ENCODE measurements around the gene TMA16. TPM values are rescaled to one million over a fixed set of nuclear protein-coding genes. Genes with fewer than 3 reads are reported as not detected.

The TMA16 gene
- total and polyA plus RNA-seq, 4 donors: 13.3 to 24.6 (median 16.8) TPM

DNA sequence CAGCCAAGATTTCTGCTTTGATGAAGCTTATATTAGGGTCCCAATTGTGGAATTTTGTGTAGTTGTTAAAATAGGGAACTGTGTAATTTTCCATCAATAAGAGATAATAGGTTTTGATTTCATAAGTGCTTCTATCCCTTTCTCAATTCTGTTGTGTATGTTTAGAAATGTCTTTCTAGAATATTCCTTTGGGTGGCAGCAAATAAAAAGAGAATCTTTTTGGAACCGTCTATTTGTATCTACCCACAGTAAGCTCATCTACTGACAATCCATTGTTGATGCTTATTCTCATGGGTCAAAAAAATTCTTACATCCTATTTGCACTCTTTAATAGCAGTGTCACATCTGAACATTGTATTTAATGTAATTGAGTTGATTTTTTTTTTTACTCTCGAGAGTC, 61.7 kb downstream of the TMA16 start:
- no peaks in the 10 kb centered on the region for H3K36me3 ChIP-seq (ENCODE audit: control insufficient read depth, insufficient read depth, low read length)
- DNase-seq (ENCODE audit: low read depth in 4 of 6, low spot score in 6 of 6): peak in 2 of 6 donors; percentile 73 to 91
- WGBS (ENCODE audit: insufficient coverage): no CpG with 5 or more reads among the region's 2 CpGs
- no peak overlapping the region for H3K4me3 ChIP-seq (ENCODE audit: low read depth, low read length)
- no peaks in the 10 kb centered on the region for H3K4me1 ChIP-seq (ENCODE audit: control insufficient read depth, insufficient read depth, low read length)
- no peaks in the 10 kb centered on the region for H3K9me3 ChIP-seq (ENCODE audit: control insufficient read depth, insufficient read depth, low read length)
- no peak overlapping the region for H3K27ac ChIP-seq (ENCODE audit: low read depth, low read length)
- no peaks in the 10 kb centered on the region for H3K27me3 ChIP-seq (ENCODE audit: control insufficient read depth, insufficient read depth, low read length)

DNA sequence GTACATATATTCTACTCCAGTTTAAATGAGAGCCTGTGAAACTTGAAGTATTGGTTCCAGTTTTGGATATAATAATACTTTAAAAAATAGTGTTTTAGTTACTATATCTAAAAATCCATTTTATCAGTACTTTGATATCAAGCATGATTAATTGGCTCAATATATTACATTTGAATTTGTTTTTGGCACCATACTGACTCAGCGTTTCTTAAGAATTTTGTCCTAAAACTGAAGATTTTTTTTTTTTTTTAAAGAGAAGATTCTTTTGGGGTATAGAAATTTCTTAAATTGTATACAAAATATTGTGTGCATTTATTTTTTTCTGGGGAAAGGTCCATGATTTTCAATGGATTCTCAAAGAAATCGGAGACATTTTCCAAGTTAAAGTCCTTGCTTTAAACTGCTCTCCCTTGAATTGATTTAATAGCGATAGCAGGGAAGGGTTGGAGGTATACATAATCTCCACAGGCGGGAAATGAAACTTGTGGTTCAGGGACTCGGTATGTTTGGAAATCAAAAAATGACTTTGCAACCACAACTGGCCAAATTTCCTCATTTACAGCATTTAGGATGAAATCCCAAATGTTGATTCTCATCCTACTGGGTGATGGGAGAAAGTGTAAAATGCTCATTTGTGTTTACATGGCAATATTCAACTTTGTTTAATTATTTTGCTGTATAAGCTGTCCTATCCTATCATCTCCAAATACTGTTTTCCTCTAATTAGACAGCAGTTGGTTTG, 62.3 kb downstream of the TMA16 start:
- H3K9me3 ChIP-seq (ENCODE audit: control insufficient read depth, insufficient read depth, low read length): no peaks in the 10 kb centered on the region
- no peaks in the 10 kb centered on the region for H3K4me1 ChIP-seq (ENCODE audit: control insufficient read depth, insufficient read depth, low read length)
- no CpG with 5 or more reads among the region's 5 CpGs for WGBS (ENCODE audit: insufficient coverage)
- no peak for DNase-seq (ENCODE audit: low read depth in 4 of 6, low spot score in 6 of 6)
- no peak overlapping the region for H3K27ac ChIP-seq (ENCODE audit: low read depth, low read length)
- no peaks in the 10 kb centered on the region for H3K36me3 ChIP-seq (ENCODE audit: control insufficient read depth, insufficient read depth, low read length)
- no peak overlapping the region for H3K4me3 ChIP-seq (ENCODE audit: low read depth, low read length)
- H3K27me3 ChIP-seq (ENCODE audit: control insufficient read depth, insufficient read depth, low read length): no peaks in the 10 kb centered on the region

DNA sequence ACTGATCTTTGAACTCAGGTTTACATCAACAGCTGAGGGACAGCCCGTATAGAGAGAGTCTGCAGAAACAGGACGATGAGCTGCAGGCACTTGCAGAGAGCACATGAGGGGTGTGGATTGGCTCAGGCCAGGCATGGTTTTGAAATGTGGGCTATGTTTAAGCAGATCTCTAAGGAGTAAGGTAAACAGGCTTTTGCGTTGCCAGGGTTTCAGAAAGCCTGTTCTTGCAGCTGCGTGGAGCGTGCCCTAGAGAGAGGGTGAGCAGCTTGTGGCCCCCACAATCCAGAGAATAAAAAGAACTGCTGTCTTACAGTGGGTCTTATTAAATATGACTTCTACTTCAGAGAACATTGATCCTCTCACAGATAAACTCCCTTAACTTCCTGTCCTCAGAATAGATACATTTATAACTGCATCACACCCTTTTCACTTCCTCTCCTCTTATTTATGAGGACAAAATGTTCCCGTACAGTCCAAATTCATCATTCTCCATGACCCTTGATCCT, 64.1 kb downstream of the TMA16 start:
- no peaks in the 10 kb centered on the region for H3K36me3 ChIP-seq (ENCODE audit: control insufficient read depth, insufficient read depth, low read length)
- H3K27ac ChIP-seq (ENCODE audit: low read depth, low read length): no peak overlapping the region
- WGBS (ENCODE audit: insufficient coverage): 69% methylated on average over 4 of the region's 6 CpGs
- DNase-seq (ENCODE audit: low read depth in 4 of 6, low spot score in 6 of 6): no peak
- H3K4me3 ChIP-seq (ENCODE audit: low read depth, low read length): no peak overlapping the region
- no peaks in the 10 kb centered on the region for H3K9me3 ChIP-seq (ENCODE audit: control insufficient read depth, insufficient read depth, low read length)
- H3K27me3 ChIP-seq (ENCODE audit: control insufficient read depth, insufficient read depth, low read length): no peaks in the 10 kb centered on the region
- H3K4me1 ChIP-seq (ENCODE audit: control insufficient read depth, insufficient read depth, low read length): no peaks in the 10 kb centered on the region

GRCh38 chr4:163562496-163562895, 68.0 kb downstream of the TMA16 start:
- no peak overlapping the region for H3K27ac ChIP-seq (ENCODE audit: low read depth, low read length)
- no peaks in the 10 kb centered on the region for H3K36me3 ChIP-seq (ENCODE audit: control insufficient read depth, insufficient read depth, low read length)
- no peaks in the 10 kb centered on the region for H3K27me3 ChIP-seq (ENCODE audit: control insufficient read depth, insufficient read depth, low read length)
- no peaks in the 10 kb centered on the region for H3K4me1 ChIP-seq (ENCODE audit: control insufficient read depth, insufficient read depth, low read length)
- H3K9me3 ChIP-seq (ENCODE audit: control insufficient read depth, insufficient read depth, low read length): no peaks in the 10 kb centered on the region
- WGBS (ENCODE audit: insufficient coverage): 100% methylated on average over 2 of the region's 2 CpGs
- no peak overlapping the region for H3K4me3 ChIP-seq (ENCODE audit: low read depth, low read length)
- no peak for DNase-seq (ENCODE audit: low read depth in 4 of 6, low spot score in 6 of 6)

GRCh38 chr4:163563592-163563991, 69.1 kb downstream of the TMA16 start:
- Histone ChIP-seq H3K9me3 (ENCODE audit: control insufficient read depth, insufficient read depth, low read length) (no peaks in the 10 kb centered on the region), H3K27me3 (ENCODE audit: control insufficient read depth, insufficient read depth, low read length) (no peaks in the 10 kb centered on the region), H3K27ac (ENCODE audit: low read depth, low read length) (no peak overlapping the region), H3K4me1 (ENCODE audit: control insufficient read depth, insufficient read depth, low read length) (no peaks in the 10 kb centered on the region), H3K36me3 (ENCODE audit: control insufficient read depth, insufficient read depth, low read length) (no peaks in the 10 kb centered on the region), H3K4me3 (ENCODE audit: low read depth, low read length) (no peak overlapping the region)
- WGBS (ENCODE audit: insufficient coverage): no CpG with 5 or more reads among the region's 6 CpGs
- no peak for DNase-seq (ENCODE audit: low read depth in 4 of 6, low spot score in 6 of 6)

DNA sequence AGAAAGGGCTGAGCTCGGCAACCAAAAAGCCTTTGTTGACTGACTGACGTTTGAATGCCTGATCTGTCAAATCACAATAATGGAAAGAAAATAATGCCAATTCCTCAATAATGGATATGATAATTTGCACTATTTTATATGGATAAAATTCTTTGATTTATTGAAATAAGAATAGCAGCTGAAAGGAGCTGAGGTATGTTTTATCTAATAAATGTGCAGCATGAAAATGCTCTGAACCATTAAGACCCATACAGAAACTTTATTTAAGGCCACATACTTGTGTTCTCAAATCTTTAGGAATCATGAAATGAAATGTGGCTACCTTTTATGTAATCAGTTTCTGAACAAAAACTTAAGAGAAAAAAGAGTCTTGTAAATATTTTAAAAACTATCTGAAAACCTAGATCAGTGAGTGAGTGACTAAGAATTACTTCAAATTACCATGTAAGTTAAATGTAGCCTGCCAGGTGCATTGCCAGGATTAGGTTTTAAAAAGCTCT, 69.8 kb downstream of the TMA16 start:
- WGBS (ENCODE audit: insufficient coverage): no CpG with 5 or more reads among the region's 2 CpGs
- Histone ChIP-seq H3K27ac (ENCODE audit: low read depth, low read length) (no peak overlapping the region), H3K4me1 (ENCODE audit: control insufficient read depth, insufficient read depth, low read length) (no peaks in the 10 kb centered on the region), H3K4me3 (ENCODE audit: low read depth, low read length) (no peak overlapping the region), H3K36me3 (ENCODE audit: control insufficient read depth, insufficient read depth, low read length) (no peaks in the 10 kb centered on the region), H3K27me3 (ENCODE audit: control insufficient read depth, insufficient read depth, low read length) (no peaks in the 10 kb centered on the region), H3K9me3 (ENCODE audit: control insufficient read depth, insufficient read depth, low read length) (no peaks in the 10 kb centered on the region)
- no peak for DNase-seq (ENCODE audit: low read depth in 4 of 6, low spot score in 6 of 6)

GRCh38 chr4:163565226-163566135, 71.0 kb downstream of the TMA16 start:
- H3K36me3 ChIP-seq (ENCODE audit: control insufficient read depth, insufficient read depth, low read length): no peaks in the 10 kb centered on the region
- no peaks in the 10 kb centered on the region for H3K4me1 ChIP-seq (ENCODE audit: control insufficient read depth, insufficient read depth, low read length)
- whole genome bisulfite sequencing (ENCODE audit: insufficient coverage): 40% methylated on average over 1 of the region's 5 CpGs
- no peak overlapping the region for H3K4me3 ChIP-seq (ENCODE audit: low read depth, low read length)
- no peak overlapping the region for H3K27ac ChIP-seq (ENCODE audit: low read depth, low read length)
- peak in 2 of 6 donors; percentile 43 to 78 for DNase-seq (ENCODE audit: low read depth in 4 of 6, low spot score in 6 of 6)
- H3K9me3 ChIP-seq (ENCODE audit: control insufficient read depth, insufficient read depth, low read length): no peaks in the 10 kb centered on the region
- no peaks in the 10 kb centered on the region for H3K27me3 ChIP-seq (ENCODE audit: control insufficient read depth, insufficient read depth, low read length)

DNA sequence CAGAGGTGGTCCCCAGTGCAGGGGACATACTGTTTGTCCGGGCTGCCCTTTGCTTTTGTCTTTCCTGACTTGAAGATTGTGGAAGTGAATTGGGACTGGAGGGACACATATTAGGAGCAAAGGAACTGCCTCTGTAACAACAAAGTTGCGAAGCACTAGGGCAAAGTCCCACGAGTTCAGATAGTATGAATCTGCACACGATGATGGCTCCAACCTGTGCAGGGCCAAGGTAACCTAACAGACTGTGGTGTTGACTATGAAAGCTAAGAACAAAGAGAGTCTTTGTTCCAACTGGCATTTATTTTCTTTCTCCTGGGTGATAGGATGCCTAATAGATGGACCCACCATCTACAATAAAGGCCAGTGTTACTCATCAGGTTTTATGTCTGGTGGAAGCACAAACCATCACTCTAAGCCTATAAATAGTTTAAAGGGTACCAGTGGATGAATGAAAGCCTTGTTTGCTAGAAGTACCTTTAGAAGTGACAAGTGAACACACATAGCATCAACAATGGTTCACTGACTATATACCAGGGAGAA, 71.8 kb downstream of the TMA16 start:
- no peak for DNase-seq (ENCODE audit: low read depth in 4 of 6, low spot score in 6 of 6)
- 70% methylated on average over 4 of the region's 4 CpGs for WGBS (ENCODE audit: insufficient coverage)
- no peak overlapping the region for H3K27ac ChIP-seq (ENCODE audit: low read depth, low read length)
- H3K36me3 ChIP-seq (ENCODE audit: control insufficient read depth, insufficient read depth, low read length): no peaks in the 10 kb centered on the region
- H3K9me3 ChIP-seq (ENCODE audit: control insufficient read depth, insufficient read depth, low read length): no peaks in the 10 kb centered on the region
- H3K27me3 ChIP-seq (ENCODE audit: control insufficient read depth, insufficient read depth, low read length): no peaks in the 10 kb centered on the region
- no peaks in the 10 kb centered on the region for H3K4me1 ChIP-seq (ENCODE audit: control insufficient read depth, insufficient read depth, low read length)
- H3K4me3 ChIP-seq (ENCODE audit: low read depth, low read length): no peak overlapping the region

- H3K9me3 ChIP-seq (ENCODE audit: control insufficient read depth, insufficient read depth, low read length): no peaks in the 10 kb centered on the region
- WGBS (ENCODE audit: insufficient coverage): 100% methylated on average over 1 of the region's 2 CpGs
These were observed 74.4 kb downstream of the TMA16 start for GRCh38 chr4:163568843-163569242.

More at GRCh38 chr4:163568843-163569242, 74.4 kb downstream of the TMA16 start:
- Histone ChIP-seq H3K4me3 (ENCODE audit: low read depth, low read length) (no peak overlapping the region), H3K27me3 (ENCODE audit: control insufficient read depth, insufficient read depth, low read length) (no peaks in the 10 kb centered on the region), H3K4me1 (ENCODE audit: control insufficient read depth, insufficient read depth, low read length) (no peaks in the 10 kb centered on the region), H3K27ac (ENCODE audit: low read depth, low read length) (no peak overlapping the region), H3K36me3 (ENCODE audit: control insufficient read depth, insufficient read depth, low read length) (no peaks in the 10 kb centered on the region)
- no peak for DNase-seq (ENCODE audit: low read depth in 4 of 6, low spot score in 6 of 6)
